Stimulated activated CD8-positive, alpha-beta memory T cell treated with anti-CD3 and anti-CD28 coated beads, Interleukin-15, amount 100 ng/mL, for 48 hours (primary cell): Measurements from ENCODE around the gene YKT6.

ENCODE experiments used
- DNase-seq, 2 donors: peaks; one replicate each; pipeline ENCODE4 v3.0.0-alpha.2; 2020; ENCODE audit warnings: low read depth in 2 of 2

YKT6 gene

DNA sequence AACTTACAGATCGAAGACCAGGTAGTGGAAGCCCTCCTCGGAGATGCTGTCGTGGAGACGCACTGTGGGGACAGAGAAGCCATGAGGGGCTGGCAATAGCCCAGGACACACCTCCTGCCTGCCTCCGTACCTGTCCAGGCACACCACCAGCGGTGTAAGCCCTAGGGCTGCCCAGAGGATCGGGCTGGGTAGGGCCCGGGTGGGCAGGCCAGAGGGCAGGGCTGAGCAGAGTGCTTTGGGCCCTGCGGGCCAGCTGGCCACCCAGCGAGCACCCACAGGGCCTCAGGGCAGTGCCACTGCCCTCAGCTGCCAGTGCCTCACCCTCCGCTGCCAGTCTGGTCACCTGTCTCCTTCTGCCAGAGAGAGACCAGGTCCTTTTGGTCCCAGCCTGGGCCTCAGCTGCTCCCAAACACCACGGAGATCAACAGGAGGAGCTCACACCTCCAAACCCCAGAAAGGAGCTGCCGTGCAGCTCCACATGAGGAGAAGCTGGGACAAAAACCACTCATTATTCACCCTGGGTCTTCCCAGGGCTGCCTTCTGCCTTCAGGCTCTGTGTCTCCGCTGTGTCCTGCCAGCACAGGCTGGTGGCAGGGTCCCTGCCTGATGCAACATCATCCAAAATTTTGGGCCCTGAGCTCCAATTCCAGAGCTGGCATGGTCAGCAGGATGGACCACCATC is 58.2 kb downstream of the YKT6 start:
- DNase-seq, result no peak

DNA sequence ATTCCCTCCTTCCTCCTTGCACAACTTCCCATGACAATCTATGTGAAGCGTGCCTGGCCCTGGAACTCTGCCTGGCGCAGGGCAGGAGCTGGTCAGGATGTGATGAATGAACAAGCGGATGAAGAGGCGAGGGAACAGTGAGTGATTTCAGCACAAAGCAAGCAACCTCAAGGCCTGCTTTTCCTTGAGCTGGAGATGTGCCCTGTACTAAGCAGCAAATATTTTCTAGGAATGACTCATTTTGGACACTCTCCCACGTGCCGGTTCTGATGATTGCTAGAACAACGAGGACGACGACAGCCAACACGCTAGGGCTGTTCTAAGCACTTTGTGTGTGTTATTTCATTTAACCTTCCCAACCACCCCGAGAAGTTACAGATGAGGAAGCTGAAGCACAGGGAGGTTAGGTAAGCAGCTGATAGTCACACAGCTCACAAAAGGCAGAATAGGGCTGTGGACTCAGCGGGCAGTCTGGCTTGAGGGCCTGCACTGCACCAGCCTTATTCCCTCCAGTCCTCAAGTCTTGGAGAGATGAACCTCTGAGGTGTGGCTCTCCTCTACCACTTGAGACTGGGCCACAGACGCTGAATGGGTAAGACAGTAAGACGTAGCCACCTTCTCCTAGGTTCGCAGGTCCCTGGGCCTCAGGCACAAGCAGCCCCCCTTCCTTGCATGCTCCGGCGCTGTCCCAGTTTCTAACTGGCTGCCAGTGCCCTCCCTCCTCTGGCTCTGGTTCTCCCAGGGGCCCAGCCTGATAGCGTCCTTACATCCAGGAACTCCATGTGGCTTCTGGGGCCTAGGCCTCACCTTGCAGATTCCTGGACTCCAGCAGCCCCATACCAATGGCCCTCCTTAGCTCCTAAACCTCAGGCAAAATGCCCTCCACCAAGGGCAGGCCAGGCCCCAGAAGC is 59.0 kb downstream of the YKT6 start:
- no peak for DNase-seq

DNA sequence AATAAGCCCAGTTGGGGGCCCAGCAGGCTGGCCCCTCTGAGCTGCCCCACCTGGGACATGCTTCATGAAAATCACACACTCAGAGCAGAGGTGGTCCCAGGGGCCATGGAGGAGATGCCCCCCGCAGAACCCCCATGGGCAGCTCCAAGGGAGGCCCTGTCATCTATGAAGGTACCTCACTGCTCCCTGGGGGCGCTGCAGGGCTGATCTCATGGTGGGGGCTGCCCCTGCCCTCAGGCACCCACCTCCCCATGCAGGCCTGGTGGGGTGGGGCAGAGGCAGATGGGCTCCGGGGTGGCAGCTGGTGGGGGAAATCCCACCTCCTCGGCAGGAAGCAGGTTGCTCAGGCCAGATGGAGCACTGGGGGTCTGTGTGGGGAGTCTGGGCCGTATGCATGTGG is 60.5 kb downstream of the YKT6 start:
- DNase-seq, result no peak

DNA sequence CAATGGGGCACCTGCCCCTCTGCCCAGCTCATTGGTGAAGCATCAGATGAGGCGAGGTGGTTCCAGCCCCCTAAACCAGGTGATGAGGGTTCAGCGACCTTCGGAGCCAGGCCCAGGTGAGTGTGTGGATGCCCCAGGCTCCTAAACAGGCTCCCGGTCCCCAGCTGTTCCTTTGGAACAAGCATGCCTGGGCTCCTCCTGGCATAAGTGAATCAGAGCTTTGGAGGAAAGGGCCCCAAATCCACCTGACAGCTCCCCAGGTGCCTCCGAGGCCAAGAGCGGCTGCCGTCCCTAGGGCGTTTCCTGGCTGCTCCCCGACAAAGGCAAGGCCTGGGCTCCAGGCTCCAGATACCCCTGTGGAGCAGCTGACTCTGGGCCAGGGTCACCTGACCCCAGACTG is 61.3 kb downstream of the YKT6 start:
- DNase-seq, result no peak

DNA sequence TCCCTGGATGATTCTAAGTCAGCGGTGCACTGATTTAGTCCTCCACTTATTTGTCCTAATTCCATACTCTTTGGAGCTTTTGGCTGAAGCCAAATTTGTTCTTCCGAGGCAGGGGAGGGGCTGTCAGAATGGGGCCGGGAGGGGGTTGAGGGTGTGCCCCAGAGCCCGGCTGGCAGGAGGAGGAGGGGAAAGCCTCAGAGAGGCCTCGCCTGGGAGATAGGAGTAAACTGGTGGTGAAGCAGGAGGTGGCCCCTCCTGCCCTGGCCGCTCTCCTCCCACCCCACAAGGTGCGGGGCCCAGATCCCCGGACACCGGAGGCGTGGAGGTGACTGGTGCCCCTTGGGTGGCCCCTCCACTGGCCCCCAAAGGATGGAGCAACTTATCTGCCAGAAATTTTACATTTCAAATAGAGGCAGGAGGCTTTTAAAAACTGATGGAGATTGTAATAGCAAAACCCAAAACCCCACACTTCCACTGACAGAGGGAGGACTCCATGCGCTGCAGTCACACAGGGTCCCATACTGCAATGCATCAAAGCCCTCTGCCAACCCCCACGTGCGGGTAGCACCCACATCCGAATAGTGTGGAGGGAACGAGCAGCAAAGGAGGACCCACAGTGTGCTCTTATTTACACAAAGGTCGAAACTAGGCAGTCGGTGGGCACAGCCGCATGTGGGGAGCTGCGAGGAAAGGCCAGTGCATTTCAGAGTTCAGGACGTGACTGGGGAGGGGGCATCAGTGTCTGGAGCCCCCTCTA is 62.7 kb downstream of the YKT6 start:
- no peak for DNase-seq
